K562 (cell line): ENCODE measurements around the gene PGBD1. TPM values are rescaled to one million over a fixed set of nuclear protein-coding genes. Genes with fewer than 3 reads are reported as not detected.

Source experiments
- ATAC-seq: fragments of 200-7000 bp; cut with Tn5 transposase; 3 replicates; pipeline ENCODE4 v1.9.1; 2020; ENCODE audit warnings: moderate library complexity
- BruUV-seq: library from RNA; stranded (reverse); fragments of 400-500 nt; replicated peaks from 2 replicates; lab custom pipeline; 2021; lab: Mats Ljungman, UMichigan
- CTCF ChIA-PET: fragments of 300-600 bp; formaldehyde crosslinking; extraction: SDS; loops from one replicate; lab custom pipeline; 2021; ENCODE audit warnings: low intra/inter-chr PET ratio; lab: Yijun Ruan, JAX
- POLR2A ChIA-PET: fragments of 300-600, 350-650 bp; sonication (Branson Sonifier 250); formaldehyde crosslinking; extraction: SDS; loops from one replicate; lab custom pipeline; 2021; ENCODE audit warnings: antibody characterized with exemption, inconsistent platforms; lab: Yijun Ruan, JAX
- DNase-seq, 4 experiments: peaks; one replicate each; pipeline versions ENCODE4 v3.0.0 to v3.0.0-alpha.2; 2011 to 2018; ENCODE audit warnings: low spot score in 3 of 4, mixed read lengths in 3 of 4; ENCODE audit errors: extremely low read depth in 1 of 4
- FAIRE-seq: peaks from 2 replicates; lab custom pipeline; 2011; peaks lifted over from hg19 to GRCh38; lab: Jason Lieb, UNC
- H2AFZ ChIP-seq: 2 replicates; pipeline ENCODE4 v1.6.0; 2011; ENCODE audit warnings: low read depth, low read length, control low read depth, inconsistent platforms
- H3K27ac ChIP-seq: fragments of 200-600 bp; 3 replicates; pipeline ENCODE4 v1.8.0; 2011; ENCODE audit warnings: low read depth, mild to moderate bottlenecking, control low read depth, inconsistent platforms, low read length, moderate library complexity, mixed read lengths; ENCODE audit errors: extremely low read depth
- H3K27me3 ChIP-seq, 2 experiments: fragments of 300-600 bp in 1 of 2; 2 replicates in 1 of 2; 3 replicates in 1 of 2; pipeline versions ENCODE4 v1.6.0 to v1.8.0; 2011; ENCODE audit warnings: inconsistent platforms in 2 of 2, low read length in 2 of 2, mild to moderate bottlenecking in 1 of 2, mixed read lengths in 1 of 2, moderate library complexity in 1 of 2; ENCODE audit not compliant: control insufficient read depth in 2 of 2, insufficient read depth in 2 of 2
- H3K36me3 ChIP-seq: fragments of 300-600 bp; 3 replicates; pipeline ENCODE4 v1.8.0; 2011; ENCODE audit warnings: mild to moderate bottlenecking, low read length, inconsistent platforms; ENCODE audit not compliant: control insufficient read depth, insufficient read depth
- H3K4me1 ChIP-seq, 2 experiments: fragments of 200-600 bp in 1 of 2; replicated peaks in 1 of 2; 2 replicates in 1 of 2; 3 replicates in 1 of 2; pipeline versions ENCODE4 v1.5.1 to v1.8.0; 2011; ENCODE audit warnings: inconsistent platforms in 2 of 2, low read length in 2 of 2, mild to moderate bottlenecking in 1 of 2, mixed read lengths in 1 of 2, moderate library complexity in 1 of 2; ENCODE audit not compliant: control insufficient read depth in 2 of 2, insufficient read depth in 2 of 2
- H3K4me2 ChIP-seq: 2 replicates; pipeline ENCODE4 v1.6.1; 2011; ENCODE audit warnings: low read length, control low read depth, inconsistent platforms, mixed read lengths; ENCODE audit not compliant: insufficient read depth
- H3K4me3 ChIP-seq: fragments of 200-600 bp; sonication (generic), shearing (Covaris generic); 2 replicates; pipeline ENCODE4 v1.5.1; 2016; ENCODE audit warnings: control low read depth, inconsistent platforms
- H3K79me2 ChIP-seq: fragments of 200-600 bp; 3 replicates; pipeline ENCODE4 v1.8.0; 2011; ENCODE audit warnings: low read length, inconsistent platforms; ENCODE audit not compliant: control insufficient read depth, insufficient read depth
- H3K9ac ChIP-seq, 2 experiments: 2 replicates each; pipeline versions ENCODE4 v1.6.0 to v1.6.1; 2011; ENCODE audit warnings: low read depth in 2 of 2, low read length in 2 of 2, control low read depth in 1 of 2, inconsistent platforms in 1 of 2, mild to moderate bottlenecking in 1 of 2, mixed read lengths in 1 of 2; ENCODE audit not compliant: insufficient read depth in 1 of 2
- H3K9me1 ChIP-seq: one replicate; pipeline ENCODE4 v1.6.0; 2011; ENCODE audit warnings: inconsistent platforms, mild to moderate bottlenecking, low read length, moderate library complexity; ENCODE audit not compliant: control insufficient read depth, insufficient read depth
- H3K9me3 ChIP-seq: replicated peaks from 2 replicates; pipeline ENCODE4 v1.5.1; 2011; ENCODE audit warnings: low read depth, low read length, inconsistent platforms; ENCODE audit not compliant: control insufficient read depth, insufficient read depth
- H4K20me1 ChIP-seq: replicated peaks from 2 replicates; pipeline ENCODE4 v1.6.1; 2011; ENCODE audit warnings: low read length, inconsistent platforms, mixed read lengths; ENCODE audit not compliant: control insufficient read depth, insufficient read depth
- FOXA3 ChIP-seq, 2 experiments: fragments of 450-650 bp in 1 of 2; sonication (generic) in 1 of 2; formaldehyde crosslinking; IDR thresholded peaks in 1 of 2; conservative IDR thresholded peaks in 1 of 2; 2 replicates each; pipeline versions ENCODE4 v1.4.0 to v1.8.0; 2020 to 2022; ENCODE audit warnings: mild to moderate bottlenecking in 2 of 2, missing genetic modification reagents in 1 of 2
- KAT7 ChIP-seq: sonication (generic); formaldehyde crosslinking; IDR thresholded peaks from 2 replicates; pipeline ENCODE4 v1.8.0; 2022; ENCODE audit warnings: missing genetic modification reagents, mild to moderate bottlenecking, borderline replicate concordance
- RBM25 ChIP-seq: fragments of 200-400 bp; formaldehyde crosslinking; IDR thresholded peaks from 2 replicates; pipeline ENCODE4 v1.6.1; 2018; ENCODE audit warnings: low read length, low read depth, moderate library complexity; ENCODE audit not compliant: severe bottlenecking
- ZNF146 ChIP-seq: IDR thresholded peaks from one replicate; pipeline ENCODE4 v1.6.1; 2018; ENCODE audit warnings: missing compliant biosample characterization; ENCODE audit not compliant: unreplicated experiment
- WGBS: fragments of 100-300 bp; shearing (Covaris generic); methylation state at CpG from one replicate; pipeline ENCODE4 v1.1.6; 2016; ENCODE audit warnings: low coverage, mixed read lengths; ENCODE audit not compliant: insufficient coverage; ENCODE audit errors: missing lambda C conversion rate; 5-methylcytosine and 5-hydroxymethylcytosine counted together
- in situ Hi-C: fragments of 300-500 bp; cut with MboI; formaldehyde crosslinking; loops from 4 replicates; pipeline ENCODE4 v1.15.0; 2018; ENCODE audit warnings: inconsistent platforms, mixed read lengths
- intact Hi-C: fragments of 100-400 bp; cut with micrococcal nuclease; formaldehyde crosslinking; loops from 2 replicates; pipeline ENCODE4 v1.14.2; 2022
- polyA plus RNA-seq, 8 experiments: library from polyadenylated mRNA; depleted of rRNA in 4 of 8; stranded (reverse) in 5 of 8; unstranded in 3 of 8; fragments of >200 nt; fragmentation: Nextera tagmentation in 2 of 8; fragmentation: Illumina TruSeq in 1 of 8; extraction: Ambion mirVana in 2 of 8; extraction: Trizol in 1 of 8; gene quantifications; 2 replicates each; pipeline versions ENCODE4 v1.2.1 to v1.2.3, GENCODE V29; 2011 to 2014; ENCODE audit warnings: inconsistent platforms in 1 of 8, missing spikeins in 1 of 8
- total RNA-seq, 7 experiments: library from RNA; depleted of rRNA in 6 of 7; stranded (reverse); fragments of >200 nt in 6 of 7; fragmentation: Illumina TruSeq in 2 of 7; extraction: Trizol in 2 of 7; gene quantifications; 2 replicates each; pipeline versions ENCODE4 v1.2.1 to v1.2.3, GENCODE V29; 2011 to 2021; ENCODE audit warnings: low replicate concordance in 1 of 7

Gene PGBD1
- total and polyA plus RNA-seq, 9 of the 15 experiments (the other 6 are each of a cell fraction or from before 2014, with no cell fraction given), result 3.3 to 9.0 (median 7.3) TPM

- H3K4me1 ChIP-seq, result peaks cover 10 to 18% of the 10 kb centered on the region in 2 experiments
- POLR2A ChIA-PET, result no interaction called here
- H3K9me1 ChIP-seq, result no peaks in the 10 kb centered on the region
- no peak for DNase-seq
- peaks cover 2% of the 10 kb centered on the region; the same call in 2 of the 3 replicates for H3K79me2 ChIP-seq
- no peak for FAIRE-seq
- H3K27me3 ChIP-seq, result no peaks in the 10 kb centered on the region
- CTCF ChIA-PET, result no interaction called here
- WGBS, result 0% methylated on average over 1 of the region's 1 CpG
- H4K20me1 ChIP-seq, result no peaks in the 10 kb centered on the region
- H3K27ac ChIP-seq, result no peak overlapping the region
- H2AFZ ChIP-seq, result no peak overlapping the region
- in situ Hi-C loops, result no loop called here
- no peak for ATAC-seq
- H3K4me2 ChIP-seq, result no peak overlapping the region
- TF ChIP-seq KAT7 (CRISPR knock-in tag) (no peak), RBM25 (peak; percentile 15), ZNF146 (CRISPR knock-in tag) (peak; percentile 68), FOXA3 (CRISPR knock-in tag; conservative IDR thresholded peaks at IDR 0.05 in 1 of 2, IDR thresholded peaks at IDR 0.05 in 1 of 2) (no peak)
- 0 out of 2 replicates have a peak, but pooled peaks cover 2% of the 10 kb centered on the region for H3K9me3 ChIP-seq
- no peak overlapping the region for H3K9ac ChIP-seq
- H3K36me3 ChIP-seq, result no peaks in the 10 kb centered on the region
- no peak overlapping the region for H3K4me3 ChIP-seq
- BruUV-seq, result no TSS peak
- intact Hi-C loops, result no loop called here
Observed at GRCh38 chr6:28257042-28257441, 24.3 kb upstream of the PGBD1 start.
